Uterus (tissue), 4 donors: ENCODE measurements around the gene FAM184A. TPM values are rescaled to one million over a fixed set of nuclear protein-coding genes. Genes with fewer than 3 reads are reported as not detected.

Source experiments
- DNase-seq, 2 donors: peaks; one replicate each; pipeline ENCODE4 v3.0.0-alpha.2; 2019 to 2020
- H3K27ac ChIP-seq, 2 donors: fragments of 200-600 bp; sonication (generic); 1 replicate in 1 of 2; 2 replicates in 1 of 2; pipeline ENCODE4 v1.5.1; 2016 to 2018
- H3K27me3 ChIP-seq, 2 donors: fragments of 200-600 bp; sonication (generic); one replicate each; pipeline ENCODE4 v1.5.1; 2018 to 2019; ENCODE audit warnings: control low read depth in 1 of 2
- H3K36me3 ChIP-seq, 2 donors: fragments of 200-600 bp; sonication (generic); one replicate each; pipeline ENCODE4 v1.5.1; 2019; ENCODE audit warnings: control low read depth in 1 of 2
- H3K4me1 ChIP-seq, 2 donors: fragments of 200-600 bp; sonication (generic); one replicate each; pipeline ENCODE4 v1.5.1; 2018 to 2019; ENCODE audit warnings: control low read depth in 1 of 2
- H3K4me3 ChIP-seq, 2 donors: fragments of 200-600 bp; sonication (generic); 1 replicate in 1 of 2; 2 replicates in 1 of 2; pipeline ENCODE4 v1.5.1; 2018 to 2019; ENCODE audit warnings: mild to moderate bottlenecking in 1 of 2
- H3K9me3 ChIP-seq, 2 donors: fragments of 200-600 bp; sonication (generic); one replicate each; pipeline ENCODE4 v1.5.1; 2019; ENCODE audit warnings: control low read depth in 1 of 2
- POLR2A ChIP-seq, 2 donors: fragments of 450-650 bp; IDR thresholded peaks; one replicate each; pipeline ENCODE4 v1.6.1; 2016; ENCODE audit warnings: antibody characterized with exemption in 2 of 2, mild to moderate bottlenecking in 1 of 2, moderate library complexity in 1 of 2
- intact Hi-C: fragments of 100-400 bp; cut with DNase I; formaldehyde crosslinking; loops from one replicate; pipeline ENCODE4 v1.15.1; 2023; ENCODE audit warnings: low total_unique reads
- total RNA-seq, 4 donors: library from RNA; depleted of rRNA in 3 of 4; stranded (reverse); fragments of >200 nt in 3 of 4; gene quantifications; one replicate each; pipeline versions ENCODE4 v1.1.0 to v1.2.4, GENCODE V29; 2014 to 2023
- TF ChIP-seq, protein P1 (sequence below), 4 experiments: fragments of 200-600 bp in 2 of 4; fragments of 450-650 bp in 2 of 4; sonication (generic) in 2 of 4; IDR thresholded peaks; one replicate each; pipeline ENCODE4 v1.5.1; 2016 to 2019; ENCODE audit warnings: antibody characterized with exemption in 4 of 4, mild to moderate bottlenecking in 2 of 4, moderate library complexity in 1 of 4
- donor health status: DM: yes; HTN: yes; CAD: no.

FAM184A gene
- total RNA-seq, 4 donors from 2014 or later, result 1.8 to 9.5 (median 5.1) TPM

DNA sequence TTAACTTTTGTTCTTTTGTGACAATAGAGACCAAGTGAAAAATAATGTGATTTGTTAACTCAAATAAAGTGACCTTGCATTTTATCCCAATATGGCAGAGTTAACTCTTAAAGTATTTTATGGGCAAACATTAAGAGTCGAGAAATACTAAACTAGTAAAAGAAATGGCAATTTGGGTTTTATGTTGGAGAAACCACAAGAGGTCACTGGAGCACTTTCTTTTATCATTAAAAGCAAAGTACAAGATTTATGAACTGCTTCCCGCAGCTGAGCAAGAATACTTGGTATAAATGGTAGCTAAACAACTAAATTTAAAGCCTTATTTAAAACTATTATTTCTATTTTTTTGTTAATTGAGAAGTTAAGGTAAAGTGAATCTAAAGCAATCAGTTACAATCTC is 110.0 kb downstream of the FAM184A start:
- intact Hi-C loops, result no loop called here
- Histone ChIP-seq H3K4me1 (no peaks in the 10 kb centered on the region), H3K36me3 (no peaks in the 10 kb centered on the region), H3K9me3 (no peaks in the 10 kb centered on the region), H3K27me3 (no peaks in the 10 kb centered on the region), H3K4me3 (no peak overlapping the region), H3K27ac (no peak overlapping the region)
- no peak for DNase-seq
- no peak for TF ChIP-seq POLR2A (IDR thresholded peaks at IDR 0.05)
- TF ChIP-seq, protein P1, sequence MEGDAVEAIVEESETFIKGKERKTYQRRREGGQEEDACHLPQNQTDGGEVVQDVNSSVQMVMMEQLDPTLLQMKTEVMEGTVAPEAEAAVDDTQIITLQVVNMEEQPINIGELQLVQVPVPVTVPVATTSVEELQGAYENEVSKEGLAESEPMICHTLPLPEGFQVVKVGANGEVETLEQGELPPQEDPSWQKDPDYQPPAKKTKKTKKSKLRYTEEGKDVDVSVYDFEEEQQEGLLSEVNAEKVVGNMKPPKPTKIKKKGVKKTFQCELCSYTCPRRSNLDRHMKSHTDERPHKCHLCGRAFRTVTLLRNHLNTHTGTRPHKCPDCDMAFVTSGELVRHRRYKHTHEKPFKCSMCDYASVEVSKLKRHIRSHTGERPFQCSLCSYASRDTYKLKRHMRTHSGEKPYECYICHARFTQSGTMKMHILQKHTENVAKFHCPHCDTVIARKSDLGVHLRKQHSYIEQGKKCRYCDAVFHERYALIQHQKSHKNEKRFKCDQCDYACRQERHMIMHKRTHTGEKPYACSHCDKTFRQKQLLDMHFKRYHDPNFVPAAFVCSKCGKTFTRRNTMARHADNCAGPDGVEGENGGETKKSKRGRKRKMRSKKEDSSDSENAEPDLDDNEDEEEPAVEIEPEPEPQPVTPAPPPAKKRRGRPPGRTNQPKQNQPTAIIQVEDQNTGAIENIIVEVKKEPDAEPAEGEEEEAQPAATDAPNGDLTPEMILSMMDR (IDR thresholded peaks at IDR 0.05), result peak; percentile 24 to 52 (median 37)

DNA sequence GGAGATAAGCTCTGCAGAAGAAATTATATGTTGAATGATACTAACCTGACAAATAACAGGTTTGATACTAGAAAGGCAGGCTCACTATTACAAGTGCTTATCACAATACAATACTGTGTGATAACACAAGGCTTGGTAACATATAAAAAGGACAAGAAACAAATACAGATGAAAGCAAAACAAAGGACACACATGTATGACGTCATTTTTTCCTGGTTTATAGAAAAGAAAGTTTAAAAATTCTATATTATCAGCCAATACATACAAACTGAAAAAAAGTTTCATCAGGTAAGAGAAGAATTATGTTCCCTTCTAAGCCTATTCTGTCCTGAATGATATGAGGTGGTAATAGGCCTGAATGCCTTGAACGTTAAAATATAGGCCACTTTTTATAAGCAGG is 111.2 kb downstream of the FAM184A start:
- intact Hi-C loops, result no loop called here
- no peak overlapping the region for H3K27ac ChIP-seq
- no peak for DNase-seq

DNA sequence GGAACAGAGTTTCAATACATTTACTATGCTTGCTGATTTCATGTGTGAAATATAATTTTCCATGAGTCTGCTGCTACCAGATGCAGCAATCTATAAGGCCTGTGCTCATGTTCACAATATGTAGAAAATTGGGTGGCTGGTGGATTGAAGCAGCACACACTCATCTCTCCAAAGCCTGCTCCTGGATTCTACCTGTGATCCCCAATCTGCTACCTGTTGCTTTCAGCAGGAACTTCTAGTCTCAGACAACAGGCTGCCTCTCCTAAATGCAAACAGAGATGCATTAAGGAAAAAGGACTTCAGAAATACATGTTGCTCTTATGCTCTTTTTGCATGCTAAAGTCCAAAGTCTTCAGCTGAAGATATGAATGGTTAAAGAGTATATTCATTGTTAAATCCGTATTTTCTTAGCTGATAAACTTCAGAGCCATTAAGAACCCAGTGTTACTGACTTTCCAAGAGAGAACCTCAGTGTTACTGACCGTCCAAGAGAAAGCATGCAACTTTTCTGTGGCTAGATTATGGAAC is 112.6 kb downstream of the FAM184A start:
- Histone ChIP-seq H3K4me3 (no peak overlapping the region), H3K4me1 (no peaks in the 10 kb centered on the region), H3K36me3 (no peaks in the 10 kb centered on the region), H3K27me3 (no peaks in the 10 kb centered on the region), H3K9me3 (no peaks in the 10 kb centered on the region), H3K27ac (no peak overlapping the region)
- DNase-seq, result no peak
- TF ChIP-seq, protein P1 (IDR thresholded peaks at IDR 0.05), result no peak
- TF ChIP-seq POLR2A (IDR thresholded peaks at IDR 0.05), result no peak
- intact Hi-C loops, result no loop called here

More for the DNA sequence above, 111.2 kb downstream of the FAM184A start:
- TF ChIP-seq, protein P1 (IDR thresholded peaks at IDR 0.05), result no peak
- TF ChIP-seq POLR2A (IDR thresholded peaks at IDR 0.05), result no peak
- no peaks in the 10 kb centered on the region for H3K27me3 ChIP-seq
- H3K4me3 ChIP-seq, result no peak overlapping the region
- H3K9me3 ChIP-seq, result no peaks in the 10 kb centered on the region
- H3K36me3 ChIP-seq, result no peaks in the 10 kb centered on the region
- no peaks in the 10 kb centered on the region for H3K4me1 ChIP-seq

DNA sequence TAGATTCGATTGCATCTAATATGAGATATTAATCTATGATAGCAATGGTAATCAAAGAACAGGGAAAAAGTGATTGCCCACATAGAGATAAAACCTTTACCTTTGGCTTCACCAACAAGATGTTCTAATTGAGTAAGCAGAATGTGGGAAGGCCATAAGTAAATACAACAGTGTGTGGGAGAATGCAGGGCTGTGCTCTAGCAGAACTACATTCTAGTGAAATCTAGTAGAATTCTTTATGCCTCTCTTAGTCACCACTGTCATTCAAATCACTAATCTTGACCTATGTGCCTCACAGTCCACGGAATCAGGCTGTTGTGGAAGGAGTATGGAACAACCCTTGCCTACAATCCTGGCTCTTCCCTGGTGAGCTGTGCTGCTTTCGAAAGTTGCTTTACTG is 113.1 kb downstream of the FAM184A start:
- no peaks in the 10 kb centered on the region for H3K36me3 ChIP-seq
- DNase-seq, result no peak
- no peak overlapping the region for H3K27ac ChIP-seq
- intact Hi-C loops, result no loop called here
- H3K4me1 ChIP-seq, result no peaks in the 10 kb centered on the region
- no peak overlapping the region for H3K4me3 ChIP-seq
- H3K27me3 ChIP-seq, result no peaks in the 10 kb centered on the region
- no peaks in the 10 kb centered on the region for H3K9me3 ChIP-seq
- no peak for TF ChIP-seq POLR2A (IDR thresholded peaks at IDR 0.05)
- TF ChIP-seq, protein P1 (IDR thresholded peaks at IDR 0.05), result no peak

DNA sequence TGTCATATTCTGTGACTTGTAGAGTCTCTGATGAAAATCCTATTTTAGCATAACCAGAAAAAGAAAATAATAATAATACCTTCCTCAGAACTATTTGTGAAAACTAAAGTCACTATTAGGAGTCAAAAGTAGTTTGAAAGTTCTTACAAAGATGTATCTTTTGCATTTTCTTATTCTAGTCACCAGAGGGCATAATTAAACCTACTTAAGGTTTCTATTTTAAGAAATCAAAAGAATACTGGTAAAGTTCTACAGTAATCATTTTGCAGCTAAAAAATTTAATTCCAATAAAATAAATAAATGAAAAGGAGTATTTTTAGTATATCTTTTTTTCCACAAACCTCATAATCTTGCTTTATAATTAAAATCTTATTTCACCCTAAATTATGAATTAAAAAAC is 115.5 kb downstream of the FAM184A start:
- Histone ChIP-seq H3K4me1 (no peaks in the 10 kb centered on the region), H3K9me3 (no peaks in the 10 kb centered on the region), H3K4me3 (no peak overlapping the region), H3K27me3 (no peaks in the 10 kb centered on the region), H3K36me3 (no peaks in the 10 kb centered on the region), H3K27ac (no peak overlapping the region)
- no peak for DNase-seq
- TF ChIP-seq, protein P1 (IDR thresholded peaks at IDR 0.05), result peak in 1 of 4 experiments; percentile 18
- no peak for TF ChIP-seq POLR2A (IDR thresholded peaks at IDR 0.05)
- intact Hi-C loops, result no loop called here
